Right lobe of liver (tissue), 6 donors: ENCODE results near the gene ITCH. TPM values are rescaled to one million over a fixed set of nuclear protein-coding genes. Genes with fewer than 3 reads are reported as not detected.

Experiments used
- ATAC-seq, 4 donors: fragments of 200-7000 bp; cut with Tn5 transposase; one replicate each; pipeline ENCODE4 v1.9.1; 2020; ENCODE audit warnings: mild to moderate bottlenecking in 4 of 4, moderate library complexity in 4 of 4
- DNase-seq, 3 donors: peaks; one replicate each; pipeline ENCODE4 v3.0.0-alpha.2; 2020
- H3K27ac ChIP-seq, 3 donors: fragments of 200-600 bp; one replicate each; pipeline ENCODE4 v1.8.0; 2022
- H3K27me3 ChIP-seq, 2 donors: fragments of 200-600 bp; one replicate each; pipeline ENCODE4 v1.8.0; 2022
- H3K36me3 ChIP-seq, 4 donors: fragments of 200-600 bp; sonication (generic) in 1 of 4; one replicate each; pipeline versions ENCODE4 v1.5.1 to v1.8.0; 2017 to 2022; ENCODE audit warnings: control low read depth in 1 of 4
- H3K4me1 ChIP-seq, 4 donors: fragments of 200-600 bp; sonication (generic) in 1 of 4; one replicate each; pipeline versions ENCODE4 v1.5.1 to v1.8.0; 2017 to 2022; ENCODE audit warnings: control low read depth in 1 of 4
- H3K4me3 ChIP-seq, 3 donors: fragments of 200-600 bp; one replicate each; pipeline ENCODE4 v1.8.0; 2022
- H3K9me3 ChIP-seq, 4 donors: fragments of 200-600 bp; sonication (generic) in 1 of 4; one replicate each; pipeline versions ENCODE4 v1.5.1 to v1.8.0; 2017 to 2022; ENCODE audit warnings: control low read depth in 1 of 4
- POLR2A ChIP-seq: fragments of 450-650 bp; IDR thresholded peaks from one replicate; pipeline ENCODE4 v1.6.1; 2017; ENCODE audit warnings: antibody characterized with exemption, mild to moderate bottlenecking
- WGBS: methylation state at CpG from one replicate; pipeline ENCODE4 v1.1.6; 2018; ENCODE audit warnings: low coverage, low lambda C conversion rate; ENCODE audit not compliant: insufficient coverage; ENCODE audit errors: missing lambda C conversion rate; 5-methylcytosine and 5-hydroxymethylcytosine counted together
- intact Hi-C, 2 donors: fragments of 100-400 bp; cut with DNase I; formaldehyde crosslinking; loops; one replicate each; pipeline versions ENCODE4 v1.11.2 to v1.14.1; 2022
- total RNA-seq, 6 experiments: library from RNA; depleted of rRNA in 2 of 6; stranded (reverse); fragments of >200 nt in 2 of 6; fragmentation: NEBNext Ultra II Directional in 3 of 6; extraction: Animal tissue kit (Norgen Biotek cat#: 25700) in 3 of 6; gene quantifications; one replicate each; pipeline versions ENCODE4 v1.1.0 to v1.2.4, GENCODE V29; 2016 to 2023
- TF ChIP-seq, protein P1 (sequence below), 4 donors: fragments of 200-600 bp in 3 of 4; fragments of 450-650 bp in 1 of 4; IDR thresholded peaks; one replicate each; pipeline versions ENCODE4 v1.5.1 to v1.8.0; 2016 to 2022; ENCODE audit warnings: antibody characterized with exemption in 4 of 4, mild to moderate bottlenecking in 2 of 4
- donor health status: DM: no; HTN: yes; CAD: no.
- donor health status: DM: no; HTN: no; CAD: no.
- donor health status: DM: no; HTN: no; CAD: no.
- donor health status: DM: no; HTN: yes; CAD: no.
- donor health status: DM: no; HTN: yes; CAD: no.

Gene ITCH
- total RNA-seq, 6 experiments from 2014 or later: 32.8 to 71.4 (median 44.1) TPM

DNA sequence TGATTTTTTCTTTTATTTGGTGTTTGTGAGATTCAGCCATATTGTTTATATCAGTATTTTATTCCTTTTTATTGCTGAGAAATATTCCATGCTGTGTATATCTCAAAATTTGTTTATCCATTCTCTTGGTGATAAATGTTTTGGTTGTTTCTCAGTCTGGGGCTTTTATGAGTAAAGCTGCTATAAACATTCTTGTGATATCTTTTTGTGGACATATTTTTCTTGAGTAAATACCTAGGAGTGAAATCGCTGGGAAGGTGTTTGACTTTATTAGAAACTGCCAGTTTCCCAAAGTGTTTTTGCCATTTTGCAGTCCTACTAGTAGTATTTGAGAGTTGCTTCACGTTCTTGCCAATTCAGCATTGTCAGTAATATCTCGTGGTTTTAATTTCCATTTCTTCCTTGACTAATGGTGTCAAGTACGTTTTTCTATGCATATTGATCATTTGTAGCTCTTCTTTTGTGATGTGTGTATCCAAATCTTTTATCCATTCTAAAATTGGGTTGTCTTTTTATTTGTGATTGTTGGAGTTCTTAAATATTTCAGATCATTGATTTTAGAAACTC lies 122.1 kb downstream of the ITCH start:
- H3K27me3 ChIP-seq: no peaks in the 10 kb centered on the region
- ATAC-seq: no peak
- no peaks in the 10 kb centered on the region for H3K4me1 ChIP-seq
- H3K9me3 ChIP-seq: no peaks in the 10 kb centered on the region
- H3K27ac ChIP-seq: no peak overlapping the region
- H3K4me3 ChIP-seq: no peak overlapping the region
- 71% methylated on average over 4 of the region's 4 CpGs for WGBS
- intact Hi-C loops: no loop called here
- H3K36me3 ChIP-seq: peaks cover 2 to 84% (median 41%) of the 10 kb centered on the region in 4 donors
- DNase-seq: no peak
- no peak for TF ChIP-seq POLR2A
- TF ChIP-seq, protein P1, sequence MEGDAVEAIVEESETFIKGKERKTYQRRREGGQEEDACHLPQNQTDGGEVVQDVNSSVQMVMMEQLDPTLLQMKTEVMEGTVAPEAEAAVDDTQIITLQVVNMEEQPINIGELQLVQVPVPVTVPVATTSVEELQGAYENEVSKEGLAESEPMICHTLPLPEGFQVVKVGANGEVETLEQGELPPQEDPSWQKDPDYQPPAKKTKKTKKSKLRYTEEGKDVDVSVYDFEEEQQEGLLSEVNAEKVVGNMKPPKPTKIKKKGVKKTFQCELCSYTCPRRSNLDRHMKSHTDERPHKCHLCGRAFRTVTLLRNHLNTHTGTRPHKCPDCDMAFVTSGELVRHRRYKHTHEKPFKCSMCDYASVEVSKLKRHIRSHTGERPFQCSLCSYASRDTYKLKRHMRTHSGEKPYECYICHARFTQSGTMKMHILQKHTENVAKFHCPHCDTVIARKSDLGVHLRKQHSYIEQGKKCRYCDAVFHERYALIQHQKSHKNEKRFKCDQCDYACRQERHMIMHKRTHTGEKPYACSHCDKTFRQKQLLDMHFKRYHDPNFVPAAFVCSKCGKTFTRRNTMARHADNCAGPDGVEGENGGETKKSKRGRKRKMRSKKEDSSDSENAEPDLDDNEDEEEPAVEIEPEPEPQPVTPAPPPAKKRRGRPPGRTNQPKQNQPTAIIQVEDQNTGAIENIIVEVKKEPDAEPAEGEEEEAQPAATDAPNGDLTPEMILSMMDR (IDR thresholded peaks at IDR 0.05): no peak

DNA sequence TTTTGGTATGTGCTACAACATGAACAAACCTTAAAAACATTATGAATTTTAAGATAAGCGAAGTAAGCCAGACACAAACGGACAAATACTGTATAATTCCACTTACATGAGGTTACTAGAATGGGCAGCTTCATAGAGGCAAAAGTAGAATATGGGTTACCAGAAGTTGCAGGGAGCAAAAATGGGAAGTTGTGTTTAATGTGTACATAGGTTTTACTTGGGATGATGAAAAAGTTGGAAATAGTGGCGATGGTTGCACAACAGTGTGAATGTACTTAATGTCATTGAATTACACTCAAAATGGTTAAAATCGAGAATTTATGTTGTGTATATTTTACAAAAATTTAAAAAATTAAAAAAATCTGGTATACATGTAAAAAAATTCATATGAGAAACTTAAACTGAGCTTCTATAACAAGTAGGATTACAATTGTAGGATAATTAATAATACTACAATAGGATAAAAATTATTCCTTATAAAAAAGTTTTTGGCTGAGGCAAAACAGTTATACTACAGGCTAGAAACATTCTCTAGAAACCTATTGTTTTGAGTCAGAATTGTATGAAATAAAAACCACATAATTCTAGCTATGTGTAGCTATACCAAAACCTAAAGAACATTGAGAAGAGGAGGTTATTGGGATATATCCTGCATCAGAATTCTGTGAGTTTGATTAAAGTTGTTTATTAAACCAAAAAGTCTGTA lies 128.3 kb downstream of the ITCH start:
- Histone ChIP-seq H3K4me3 (no peak overlapping the region), H3K27me3 (no peaks in the 10 kb centered on the region), H3K27ac (no peak overlapping the region), H3K36me3 (peaks cover 5 to 88% (median 37%) of the 10 kb centered on the region in 4 donors), H3K9me3 (no peaks in the 10 kb centered on the region), H3K4me1 (no peaks in the 10 kb centered on the region)
- no peak for DNase-seq
- intact Hi-C loops: no loop called here
- TF ChIP-seq, protein P1 (IDR thresholded peaks at IDR 0.05): no peak
- no peak for TF ChIP-seq POLR2A
- no peak for ATAC-seq
- 90% methylated on average over 4 of the region's 4 CpGs for WGBS

DNA sequence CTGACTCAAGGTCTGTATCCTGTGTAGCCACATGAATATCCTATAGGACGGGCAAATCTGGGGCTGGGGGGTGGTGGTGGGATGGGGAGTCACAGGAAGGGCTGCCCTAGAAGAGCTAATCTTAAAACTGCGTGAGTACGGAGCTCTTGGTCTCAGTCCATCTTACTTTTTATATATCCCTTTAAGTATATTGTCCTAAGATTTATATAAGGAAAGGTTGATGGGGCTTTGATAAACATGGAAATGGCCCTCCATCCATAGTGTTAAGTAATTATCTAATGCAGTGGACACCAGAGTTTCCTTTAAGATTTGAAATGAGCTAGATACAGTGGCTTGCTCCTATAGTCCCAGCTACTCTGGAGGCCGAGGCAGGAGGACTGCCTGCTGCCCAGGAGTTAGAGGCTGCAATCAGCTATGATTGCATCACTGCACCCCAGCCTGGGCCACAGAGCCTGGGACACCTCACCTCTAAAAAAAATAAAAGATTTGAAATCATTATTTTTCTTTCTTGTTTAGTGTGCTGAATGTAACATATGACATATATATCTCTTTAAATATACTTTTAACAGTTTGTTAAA lies 128.9 kb downstream of the ITCH start:
- DNase-seq (no peak), ATAC-seq (no peak)
- Histone ChIP-seq H3K27me3 (no peaks in the 10 kb centered on the region), H3K9me3 (no peaks in the 10 kb centered on the region), H3K36me3 (peaks cover 5 to 83% (median 41%) of the 10 kb centered on the region in 4 donors), H3K4me1 (no peaks in the 10 kb centered on the region), H3K4me3 (no peak overlapping the region), H3K27ac (no peak overlapping the region)
- intact Hi-C loops: no loop called here
- TF ChIP-seq POLR2A: no peak
- TF ChIP-seq, protein P1 (IDR thresholded peaks at IDR 0.05): no peak
- 88% methylated on average over 1 of the region's 4 CpGs for WGBS

DNA sequence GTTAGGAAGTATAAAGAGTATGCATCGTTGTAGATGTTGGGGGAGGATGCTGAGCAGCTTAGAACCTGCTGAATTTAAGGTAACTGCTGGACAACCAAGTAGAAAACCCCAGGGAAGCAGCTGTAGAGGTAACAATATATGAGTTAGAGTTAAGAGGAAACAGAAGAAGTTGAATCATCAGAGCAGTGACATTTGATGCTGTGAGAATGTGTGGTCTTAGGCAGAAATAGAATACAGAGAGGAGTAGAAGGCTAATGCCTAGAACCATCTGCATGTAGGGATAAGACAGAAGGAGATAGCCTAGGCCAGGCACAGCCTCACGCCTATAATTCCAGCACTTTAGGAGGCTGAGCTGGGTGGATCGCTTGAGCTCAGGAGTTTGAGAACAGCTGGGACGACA lies 130.6 kb downstream of the ITCH start:
- no peak overlapping the region for H3K4me3 ChIP-seq
- H3K4me1 ChIP-seq: no peaks in the 10 kb centered on the region
- H3K36me3 ChIP-seq: peaks cover 5 to 66% (median 36%) of the 10 kb centered on the region in 4 donors
- no peaks in the 10 kb centered on the region for H3K27me3 ChIP-seq
- no peaks in the 10 kb centered on the region for H3K9me3 ChIP-seq
- intact Hi-C loops: no loop called here
- WGBS: 91% methylated on average over 4 of the region's 4 CpGs
- H3K27ac ChIP-seq: no peak overlapping the region
- TF ChIP-seq, protein P1 (IDR thresholded peaks at IDR 0.05): no peak
- TF ChIP-seq POLR2A: no peak
- no peak for DNase-seq
- no peak for ATAC-seq
